ENCODE results near the gene GMEB2. TPM values are rescaled to one million over a fixed set of nuclear protein-coding genes. Genes with fewer than 3 reads are reported as not detected.

GMEB2 gene
- total and polyA plus RNA-seq, 2 donors (not counting 1 experiment from before 2014, with no cell fraction given), result 6.3 to 10.9 TPM

DNA sequence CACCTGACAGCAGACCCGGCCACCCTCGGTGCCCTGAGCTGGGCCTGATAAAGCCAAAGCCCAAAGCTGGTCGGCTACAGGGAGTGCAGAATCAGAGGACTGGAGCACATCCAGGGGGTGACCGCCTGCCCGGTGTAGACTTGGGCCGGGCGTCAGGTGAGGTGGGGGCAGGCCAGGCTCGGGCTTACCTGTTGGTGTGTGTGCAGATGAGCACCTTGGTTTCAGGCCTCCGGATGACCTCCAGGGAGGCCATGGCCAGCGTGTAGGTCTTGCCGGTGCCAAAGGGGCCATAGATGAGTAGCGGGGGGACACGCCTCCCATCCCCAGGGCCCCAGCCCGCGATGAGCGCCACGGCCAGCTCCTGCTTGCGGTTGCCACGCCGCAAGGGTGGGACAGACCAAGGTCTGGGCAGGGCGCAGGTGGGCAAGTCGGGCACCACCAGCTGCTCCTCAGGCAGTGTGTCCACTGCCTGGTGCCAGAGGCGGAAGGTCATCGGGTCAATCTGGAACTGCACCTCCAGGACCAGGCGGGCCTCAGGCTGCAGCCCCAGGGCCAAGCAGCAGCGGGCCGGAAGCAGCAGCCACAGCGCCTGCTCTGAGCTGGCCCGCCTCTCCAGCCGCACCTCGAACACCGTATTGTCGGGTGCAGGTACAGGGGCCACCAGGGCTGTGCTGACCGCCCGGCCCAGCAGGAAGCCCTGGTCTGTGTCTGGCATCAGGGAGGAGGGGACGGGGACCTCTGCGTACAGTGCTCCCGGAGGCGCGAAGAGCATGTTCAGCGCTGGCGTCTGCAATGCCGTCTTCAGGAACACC is 58.5 kb downstream of the GMEB2 start:
- Histone ChIP-seq H3K27me3 (ENCODE audit: control insufficient read depth, insufficient read depth, low read length) (no peaks in the 10 kb centered on the region), H2AFZ (ENCODE audit: low read length) (no peak overlapping the region), H3K4me3 (replicated peaks in 1 of 4; ENCODE audit: control extremely low read depth in 1 of 4, insufficient read depth in 1 of 4, low read depth in 3 of 4, low read length in 4 of 4) (no peak overlapping the region), H3K9me3 (ENCODE audit: control insufficient read depth, insufficient read depth, low read depth, low read length) (no peaks in the 10 kb centered on the region), H3K4me2 (ENCODE audit: extremely low read depth, insufficient read depth, low read length) (no peak overlapping the region), H3K36me3 (ENCODE audit: control insufficient read depth, insufficient read depth, low read length) (peaks cover 16% of the 10 kb centered on the region), H3K27ac (ENCODE audit: insufficient read depth, low read length) (no peak overlapping the region), H4K20me1 (ENCODE audit: control insufficient read depth, extremely low read depth, insufficient read depth, low read length) (no peaks in the 10 kb centered on the region), H3K9ac (ENCODE audit: insufficient read depth, low read length) (no peak overlapping the region), H3K4me1 (ENCODE audit: control insufficient read depth, extremely low read depth, insufficient read depth, low read length) (peaks cover 2% of the 10 kb centered on the region), H3K79me2 (ENCODE audit: control insufficient read depth, insufficient read depth, low read length) (peaks cover 4% of the 10 kb centered on the region)
- TF ChIP-seq, protein P1, sequence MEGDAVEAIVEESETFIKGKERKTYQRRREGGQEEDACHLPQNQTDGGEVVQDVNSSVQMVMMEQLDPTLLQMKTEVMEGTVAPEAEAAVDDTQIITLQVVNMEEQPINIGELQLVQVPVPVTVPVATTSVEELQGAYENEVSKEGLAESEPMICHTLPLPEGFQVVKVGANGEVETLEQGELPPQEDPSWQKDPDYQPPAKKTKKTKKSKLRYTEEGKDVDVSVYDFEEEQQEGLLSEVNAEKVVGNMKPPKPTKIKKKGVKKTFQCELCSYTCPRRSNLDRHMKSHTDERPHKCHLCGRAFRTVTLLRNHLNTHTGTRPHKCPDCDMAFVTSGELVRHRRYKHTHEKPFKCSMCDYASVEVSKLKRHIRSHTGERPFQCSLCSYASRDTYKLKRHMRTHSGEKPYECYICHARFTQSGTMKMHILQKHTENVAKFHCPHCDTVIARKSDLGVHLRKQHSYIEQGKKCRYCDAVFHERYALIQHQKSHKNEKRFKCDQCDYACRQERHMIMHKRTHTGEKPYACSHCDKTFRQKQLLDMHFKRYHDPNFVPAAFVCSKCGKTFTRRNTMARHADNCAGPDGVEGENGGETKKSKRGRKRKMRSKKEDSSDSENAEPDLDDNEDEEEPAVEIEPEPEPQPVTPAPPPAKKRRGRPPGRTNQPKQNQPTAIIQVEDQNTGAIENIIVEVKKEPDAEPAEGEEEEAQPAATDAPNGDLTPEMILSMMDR (conservative IDR thresholded peaks at IDR 0.05 in 1 of 2, IDR thresholded peaks at IDR 0.05 in 1 of 2; ENCODE audit: low read depth in 1 of 2, low read length in 2 of 2), result no peak
- TF ChIP-seq EZH2 (IDR thresholded peaks at IDR 0.05; ENCODE audit: low read length, missing control alignments), result no peak
- DNase-seq (ENCODE audit: low read depth in 2 of 2), result no peak

DNA sequence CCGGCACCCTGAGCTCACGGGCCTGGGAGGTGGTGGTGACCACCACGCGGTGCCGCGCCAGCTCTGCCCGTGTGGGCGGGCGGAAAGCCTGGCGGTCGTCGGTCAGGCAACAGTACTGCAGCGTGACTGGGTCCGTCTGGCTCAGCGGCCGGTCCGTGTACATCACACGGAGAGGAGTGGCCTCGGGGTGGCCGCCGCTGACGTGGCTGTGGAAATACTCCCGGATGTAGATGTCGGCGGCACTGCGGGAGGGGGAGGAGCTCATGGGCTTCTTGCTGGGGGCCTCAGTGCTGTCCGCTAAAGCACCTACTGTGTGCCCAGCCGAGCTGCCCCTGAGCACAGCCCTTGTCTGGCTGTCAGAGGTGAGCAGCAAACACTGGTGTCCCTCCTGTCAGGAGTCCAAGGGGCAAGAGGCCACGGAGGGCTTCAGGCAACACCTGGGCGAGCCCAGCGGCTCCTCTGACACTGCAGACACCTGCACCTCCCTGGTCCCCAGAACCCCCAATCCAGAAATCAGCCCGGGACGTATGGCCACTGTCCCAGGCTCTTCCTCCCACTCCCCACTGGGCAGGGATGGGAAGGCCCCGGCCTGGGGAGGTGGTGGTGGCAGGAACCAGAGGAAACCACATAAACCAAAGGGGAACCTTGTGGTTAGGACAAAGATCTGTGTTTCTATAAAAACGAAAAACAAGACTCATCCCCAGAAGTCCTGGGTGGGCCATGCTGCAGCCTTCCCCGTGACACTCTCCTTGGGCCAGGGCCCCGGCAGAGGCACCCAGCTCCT is 59.3 kb downstream of the GMEB2 start:
- Histone ChIP-seq H2AFZ (ENCODE audit: low read length) (no peak overlapping the region), H3K36me3 (ENCODE audit: control insufficient read depth, insufficient read depth, low read length) (peaks cover 19% of the 10 kb centered on the region), H4K20me1 (ENCODE audit: control insufficient read depth, extremely low read depth, insufficient read depth, low read length) (no peaks in the 10 kb centered on the region), H3K4me2 (ENCODE audit: extremely low read depth, insufficient read depth, low read length) (no peak overlapping the region), H3K27me3 (ENCODE audit: control insufficient read depth, insufficient read depth, low read length) (no peaks in the 10 kb centered on the region), H3K9me3 (ENCODE audit: control insufficient read depth, insufficient read depth, low read depth, low read length) (no peaks in the 10 kb centered on the region), H3K4me3 (replicated peaks in 1 of 4; ENCODE audit: control extremely low read depth in 1 of 4, insufficient read depth in 1 of 4, low read depth in 3 of 4, low read length in 4 of 4) (no peak overlapping the region), H3K9ac (ENCODE audit: insufficient read depth, low read length) (no peak overlapping the region), H3K27ac (ENCODE audit: insufficient read depth, low read length) (no peak overlapping the region), H3K4me1 (ENCODE audit: control insufficient read depth, extremely low read depth, insufficient read depth, low read length) (no peaks in the 10 kb centered on the region), H3K79me2 (ENCODE audit: control insufficient read depth, insufficient read depth, low read length) (no peaks in the 10 kb centered on the region)
- DNase-seq (ENCODE audit: low read depth in 2 of 2), result no peak
- TF ChIP-seq EZH2 (IDR thresholded peaks at IDR 0.05; ENCODE audit: low read length, missing control alignments), result no peak
- TF ChIP-seq, protein P1 (conservative IDR thresholded peaks at IDR 0.05 in 1 of 2, IDR thresholded peaks at IDR 0.05 in 1 of 2; ENCODE audit: low read depth in 1 of 2, low read length in 2 of 2), result no peak

DNA sequence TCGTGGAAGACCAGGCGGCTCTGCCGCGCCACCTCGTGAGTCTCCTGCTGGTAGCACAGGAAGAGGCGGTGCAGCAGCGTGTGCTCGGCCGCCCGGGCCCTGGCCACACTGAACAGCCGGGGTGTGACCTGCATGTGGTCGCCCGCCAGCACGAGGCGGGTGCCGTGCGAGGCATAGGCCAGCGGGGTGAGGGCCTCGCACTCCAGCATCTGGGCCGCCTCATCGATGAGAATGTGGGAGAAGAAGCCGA is 59.8 kb downstream of the GMEB2 start:
- DNase-seq (ENCODE audit: low read depth in 2 of 2), result no peak
- TF ChIP-seq, protein P1 (conservative IDR thresholded peaks at IDR 0.05 in 1 of 2, IDR thresholded peaks at IDR 0.05 in 1 of 2; ENCODE audit: low read depth in 1 of 2, low read length in 2 of 2), result no peak
- no peak for TF ChIP-seq EZH2 (IDR thresholded peaks at IDR 0.05; ENCODE audit: low read length, missing control alignments)
- H3K36me3 ChIP-seq (ENCODE audit: control insufficient read depth, insufficient read depth, low read length), result peaks cover 18% of the 10 kb centered on the region

More for the DNA sequence above, 59.8 kb downstream of the GMEB2 start:
- Histone ChIP-seq H3K4me3 (replicated peaks in 1 of 4; ENCODE audit: control extremely low read depth in 1 of 4, insufficient read depth in 1 of 4, low read depth in 3 of 4, low read length in 4 of 4) (no peak overlapping the region), H4K20me1 (ENCODE audit: control insufficient read depth, extremely low read depth, insufficient read depth, low read length) (no peaks in the 10 kb centered on the region), H3K27ac (ENCODE audit: insufficient read depth, low read length) (no peak overlapping the region), H3K4me1 (ENCODE audit: control insufficient read depth, extremely low read depth, insufficient read depth, low read length) (no peaks in the 10 kb centered on the region), H3K79me2 (ENCODE audit: control insufficient read depth, insufficient read depth, low read length) (no peaks in the 10 kb centered on the region), H2AFZ (ENCODE audit: low read length) (no peak overlapping the region), H3K9me3 (ENCODE audit: control insufficient read depth, insufficient read depth, low read depth, low read length) (no peaks in the 10 kb centered on the region), H3K4me2 (ENCODE audit: extremely low read depth, insufficient read depth, low read length) (no peak overlapping the region), H3K27me3 (ENCODE audit: control insufficient read depth, insufficient read depth, low read length) (no peaks in the 10 kb centered on the region), H3K9ac (ENCODE audit: insufficient read depth, low read length) (no peak overlapping the region)
